Measurements from ENCODE around the gene ATF4. TPM values are rescaled to one million over a fixed set of nuclear protein-coding genes. Genes with fewer than 3 reads are reported as not detected.
A peak's percentile ranks its signal among the peaks of the same experiment; 100 is the strongest.

Gene ATF4
- total and polyA plus RNA-seq, 4 donors, result 179 to 882 (median 410) TPM

DNA sequence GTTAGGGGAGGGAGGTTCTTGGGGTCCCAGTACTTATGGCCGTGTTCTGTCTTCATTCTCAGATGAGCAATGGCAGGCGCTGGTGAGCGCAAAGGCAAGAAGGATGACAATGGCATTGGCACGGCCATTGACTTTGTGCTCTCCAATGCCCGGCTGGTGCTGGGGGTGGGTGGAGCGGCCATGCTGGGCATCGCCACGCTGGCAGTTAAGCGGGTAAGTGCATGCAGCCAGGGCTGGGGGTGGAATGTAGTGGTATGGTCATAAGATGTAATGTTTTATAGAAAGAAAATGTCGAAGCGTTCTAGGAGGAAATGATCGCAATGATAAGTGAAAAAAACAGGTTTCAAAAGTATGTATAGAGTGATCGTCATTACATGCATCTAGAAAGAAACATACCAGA is 9.1 kb upstream of the ATF4 start:
- DNase-seq, result no peak
- H3K27ac ChIP-seq (ENCODE audit: low read depth in 1 of 2, low read length in 1 of 2), result no peak overlapping the region
- no peak overlapping the region for H3K9ac ChIP-seq (ENCODE audit: insufficient read depth in 1 of 2, low read length in 2 of 2)
- no peak overlapping the region for H3K4me3 ChIP-seq
- ATAC-seq (ENCODE audit: insufficient read depth, low FRiP score), result no peak
- TF ChIP-seq, protein P1, sequence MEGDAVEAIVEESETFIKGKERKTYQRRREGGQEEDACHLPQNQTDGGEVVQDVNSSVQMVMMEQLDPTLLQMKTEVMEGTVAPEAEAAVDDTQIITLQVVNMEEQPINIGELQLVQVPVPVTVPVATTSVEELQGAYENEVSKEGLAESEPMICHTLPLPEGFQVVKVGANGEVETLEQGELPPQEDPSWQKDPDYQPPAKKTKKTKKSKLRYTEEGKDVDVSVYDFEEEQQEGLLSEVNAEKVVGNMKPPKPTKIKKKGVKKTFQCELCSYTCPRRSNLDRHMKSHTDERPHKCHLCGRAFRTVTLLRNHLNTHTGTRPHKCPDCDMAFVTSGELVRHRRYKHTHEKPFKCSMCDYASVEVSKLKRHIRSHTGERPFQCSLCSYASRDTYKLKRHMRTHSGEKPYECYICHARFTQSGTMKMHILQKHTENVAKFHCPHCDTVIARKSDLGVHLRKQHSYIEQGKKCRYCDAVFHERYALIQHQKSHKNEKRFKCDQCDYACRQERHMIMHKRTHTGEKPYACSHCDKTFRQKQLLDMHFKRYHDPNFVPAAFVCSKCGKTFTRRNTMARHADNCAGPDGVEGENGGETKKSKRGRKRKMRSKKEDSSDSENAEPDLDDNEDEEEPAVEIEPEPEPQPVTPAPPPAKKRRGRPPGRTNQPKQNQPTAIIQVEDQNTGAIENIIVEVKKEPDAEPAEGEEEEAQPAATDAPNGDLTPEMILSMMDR (IDR thresholded peaks at IDR 0.05; ENCODE audit: control extremely low read depth, extremely low read depth), result no peak
- WGBS, 2 donors, result 93 to 94% methylated on average over 13 of the region's 13 CpGs
- peaks cover 0 to 3% (median 0%) of the 10 kb centered on the region in 5 donors for H3K4me1 ChIP-seq (ENCODE audit: control insufficient read depth in 5 of 5, insufficient read depth in 5 of 5, low read length in 5 of 5)
- no peaks in the 10 kb centered on the region for H3K27me3 ChIP-seq (ENCODE audit: control insufficient read depth in 3 of 3, insufficient read depth in 3 of 3, low read length in 2 of 3)
- peaks cover 20 to 58% (median 39%) of the 10 kb centered on the region in 4 donors for H3K36me3 ChIP-seq (ENCODE audit: control insufficient read depth in 4 of 4, insufficient read depth in 4 of 4, low read length in 4 of 4)
- no peaks in the 10 kb centered on the region for H3K9me3 ChIP-seq (ENCODE audit: control insufficient read depth in 4 of 4, insufficient read depth in 3 of 4, low read length in 3 of 4)

DNA sequence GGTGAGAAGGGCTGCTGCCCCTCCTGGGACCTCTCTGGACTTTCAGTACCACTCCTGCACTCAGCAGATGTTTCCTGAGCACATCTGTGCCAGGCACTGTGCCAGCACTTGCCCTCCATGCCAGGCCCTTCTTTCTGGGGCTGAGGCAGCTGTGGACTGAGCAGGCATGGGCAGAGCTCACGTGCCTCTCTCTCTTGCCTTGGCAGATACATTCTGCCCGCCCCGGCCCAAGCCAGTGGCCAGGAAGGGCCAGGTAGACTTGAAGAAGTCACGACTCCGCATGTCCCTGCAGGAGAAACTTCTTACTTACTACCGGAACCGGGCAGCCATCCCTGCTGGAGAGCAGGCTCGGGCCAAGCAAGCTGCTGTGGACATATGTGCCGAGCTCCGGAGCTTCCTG is 8.3 kb upstream of the ATF4 start:
- TF ChIP-seq, protein P1 (IDR thresholded peaks at IDR 0.05; ENCODE audit: control extremely low read depth, extremely low read depth), result no peak
- H3K9ac ChIP-seq (ENCODE audit: insufficient read depth in 1 of 2, low read length in 2 of 2), result no peak overlapping the region
- H3K36me3 ChIP-seq (ENCODE audit: control insufficient read depth in 4 of 4, insufficient read depth in 4 of 4, low read length in 4 of 4), result peaks cover 17 to 55% (median 35%) of the 10 kb centered on the region in 4 donors
- DNase-seq, result no peak
- H3K4me3 ChIP-seq, result no peak overlapping the region
- no peaks in the 10 kb centered on the region for H3K9me3 ChIP-seq (ENCODE audit: control insufficient read depth in 4 of 4, insufficient read depth in 3 of 4, low read length in 3 of 4)
- H3K27ac ChIP-seq (ENCODE audit: low read depth in 1 of 2, low read length in 1 of 2), result no peak overlapping the region
- H3K4me1 ChIP-seq (ENCODE audit: control insufficient read depth in 5 of 5, insufficient read depth in 5 of 5, low read length in 5 of 5), result peaks cover 0 to 3% (median 0%) of the 10 kb centered on the region in 5 donors
- no peaks in the 10 kb centered on the region for H3K27me3 ChIP-seq (ENCODE audit: control insufficient read depth in 3 of 3, insufficient read depth in 3 of 3, low read length in 2 of 3)
- 95 to 97% methylated on average over 10 of the region's 10 CpGs for WGBS, 2 donors
- no peak for ATAC-seq (ENCODE audit: insufficient read depth, low FRiP score)

DNA sequence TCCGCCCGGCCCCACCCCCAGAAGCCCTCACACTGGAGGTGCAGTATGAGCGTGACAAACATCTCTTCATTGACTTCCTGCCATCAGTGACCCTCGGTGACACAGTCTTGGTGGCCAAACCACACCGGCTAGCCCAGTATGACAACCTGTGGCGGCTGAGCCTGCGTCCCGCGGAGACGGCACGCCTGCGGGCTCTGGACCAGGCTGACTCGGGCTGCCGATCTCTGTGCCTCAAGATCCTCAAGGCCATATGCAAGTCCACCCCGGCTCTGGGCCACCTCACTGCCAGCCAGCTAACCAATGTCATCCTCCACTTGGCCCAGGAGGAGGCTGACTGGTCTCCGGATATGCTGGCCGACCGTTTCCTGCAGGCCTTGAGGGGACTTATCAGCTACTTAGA is 6.6 kb upstream of the ATF4 start:
- whole genome bisulfite sequencing, 2 donors, result 86 to 88% methylated on average over 18 of the region's 18 CpGs
- peaks cover 17 to 49% (median 34%) of the 10 kb centered on the region in 4 donors for H3K36me3 ChIP-seq (ENCODE audit: control insufficient read depth in 4 of 4, insufficient read depth in 4 of 4, low read length in 4 of 4)
- no peak overlapping the region for H3K27ac ChIP-seq (ENCODE audit: low read depth in 1 of 2, low read length in 1 of 2)
- TF ChIP-seq, protein P1 (IDR thresholded peaks at IDR 0.05; ENCODE audit: control extremely low read depth, extremely low read depth), result no peak
- H3K9ac ChIP-seq (ENCODE audit: insufficient read depth in 1 of 2, low read length in 2 of 2), result no peak overlapping the region
- ATAC-seq (ENCODE audit: insufficient read depth, low FRiP score) (no peak), DNase-seq (no peak)
- peaks cover 0 to 9% (median 2%) of the 10 kb centered on the region in 5 donors for H3K4me1 ChIP-seq (ENCODE audit: control insufficient read depth in 5 of 5, insufficient read depth in 5 of 5, low read length in 5 of 5)
- H3K4me3 ChIP-seq, result no peak overlapping the region
- H3K9me3 ChIP-seq (ENCODE audit: control insufficient read depth in 4 of 4, insufficient read depth in 3 of 4, low read length in 3 of 4), result no peaks in the 10 kb centered on the region
- no peaks in the 10 kb centered on the region for H3K27me3 ChIP-seq (ENCODE audit: control insufficient read depth in 3 of 3, insufficient read depth in 3 of 3, low read length in 2 of 3)

DNA sequence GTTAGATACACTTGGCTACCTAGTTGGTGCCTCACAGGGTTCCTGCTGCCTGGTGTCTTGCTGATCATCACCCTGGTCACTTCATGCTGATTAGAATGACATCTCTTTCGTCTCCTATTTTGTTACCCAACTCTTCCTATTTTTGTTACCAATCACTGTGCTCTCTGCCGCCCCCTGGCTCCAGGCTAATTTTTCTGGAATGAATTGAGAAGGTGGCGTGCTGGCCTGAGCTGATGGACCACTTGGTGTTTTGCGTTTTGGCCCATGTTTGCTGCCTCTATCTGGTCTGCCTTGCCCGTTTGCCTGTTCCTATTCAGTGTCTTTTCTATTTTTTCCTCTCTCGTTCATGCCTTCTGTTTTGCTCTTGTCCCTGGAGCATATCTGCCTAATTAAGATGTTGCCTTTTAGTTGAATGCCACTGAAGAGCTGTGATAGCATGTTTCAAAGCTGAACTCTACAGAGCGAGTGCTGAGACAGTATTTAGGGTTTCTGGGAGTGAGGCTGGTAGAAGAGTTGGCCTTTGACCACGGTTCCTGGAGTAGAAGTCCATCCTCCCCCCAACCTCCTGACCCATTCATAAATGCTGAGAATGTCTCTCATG is 5.9 kb upstream of the ATF4 start:
- TF ChIP-seq, protein P1 (IDR thresholded peaks at IDR 0.05; ENCODE audit: control extremely low read depth, extremely low read depth), result peak; percentile 56
- 49 to 59% methylated on average over 8 of the region's 8 CpGs for WGBS, 2 donors
- Histone ChIP-seq H3K4me1 (ENCODE audit: control insufficient read depth in 5 of 5, insufficient read depth in 5 of 5, low read length in 5 of 5) (peaks cover 0 to 15% (median 3%) of the 10 kb centered on the region in 5 donors), H3K27ac (ENCODE audit: low read depth in 1 of 2, low read length in 1 of 2) (no peak overlapping the region), H3K4me3 (no peak overlapping the region), H3K27me3 (ENCODE audit: control insufficient read depth in 3 of 3, insufficient read depth in 3 of 3, low read length in 2 of 3) (no peaks in the 10 kb centered on the region), H3K36me3 (ENCODE audit: control insufficient read depth in 4 of 4, insufficient read depth in 4 of 4, low read length in 4 of 4) (peaks cover 13 to 43% (median 33%) of the 10 kb centered on the region in 4 donors), H3K9ac (ENCODE audit: insufficient read depth in 1 of 2, low read length in 2 of 2) (no peak overlapping the region), H3K9me3 (ENCODE audit: control insufficient read depth in 4 of 4, insufficient read depth in 3 of 4, low read length in 3 of 4) (no peaks in the 10 kb centered on the region)
- ATAC-seq (ENCODE audit: insufficient read depth, low FRiP score), result no peak
- DNase-seq, result peak in 2 of 3 donors; percentile 59 to 63

Measured in lung (tissue), 12 donors.